Measurements from ENCODE around the gene FAM184A. TPM values are rescaled to one million over a fixed set of nuclear protein-coding genes. Genes with fewer than 3 reads are reported as not detected.
A peak's percentile ranks its signal among the peaks of the same experiment; 100 is the strongest.

The FAM184A gene
- total RNA-seq, 2 donors from 2014 or later = 205 to 216 TPM

- peaks cover 37% of the 10 kb centered on the region for H3K36me3 ChIP-seq (ENCODE audit: control insufficient read depth, insufficient read depth, low read length)
- H3K27ac ChIP-seq (ENCODE audit: low read depth, low read length) = no peak overlapping the region
- Mint-ChIP-seq H3K27ac (peak overlapping the region; percentile 42), H3K27me3 (ENCODE audit: insufficient read depth) (no peaks in the 10 kb centered on the region), H3K36me3 (ENCODE audit: low read depth) (peaks cover 18% of the 10 kb centered on the region), H3K4me3 (no peak overlapping the region), H3K9me3 (no peaks in the 10 kb centered on the region), H3K4me1 (peaks cover 71% of the 10 kb centered on the region)
- 94% methylated on average over 1 of the region's 1 CpG; no CpG with 5 or more reads in 1 of the 2 experiments for WGBS, 2 experiments (ENCODE audit: insufficient coverage in 1 of 2, insufficient read length in 1 of 2)
- no peak overlapping the region for H3K4me3 ChIP-seq (ENCODE audit: low read length)
- no peak overlapping the region for H3K9ac ChIP-seq (ENCODE audit: extremely low read depth, low read length, poor library complexity, severe bottlenecking)
- DNase-seq = no peak
- H3K4me1 ChIP-seq (ENCODE audit: control insufficient read depth, insufficient read depth, low read length) = peaks cover 29% of the 10 kb centered on the region
- H3K27me3 ChIP-seq (ENCODE audit: control insufficient read depth, insufficient read depth, low read length, poor library complexity, severe bottlenecking) = no peaks in the 10 kb centered on the region
- TF ChIP-seq CTCF (conservative IDR thresholded peaks at IDR 0.05) = no peak
- no peaks in the 10 kb centered on the region for H3K9me3 ChIP-seq (ENCODE audit: control insufficient read depth, low read length)
Observed at GRCh38 chr6:119043265-119043664, 35.2 kb downstream of the FAM184A start.

- H3K27ac Mint-ChIP-seq = peak overlapping the region; percentile 65
- peaks cover 37% of the 10 kb centered on the region for H3K4me1 ChIP-seq (ENCODE audit: control insufficient read depth, insufficient read depth, low read length)
- 76 to 98% methylated on average over 5 to 6 of the region's 6 CpGs for WGBS, 2 experiments (ENCODE audit: insufficient coverage in 1 of 2, insufficient read length in 1 of 2)
- H3K9me3 Mint-ChIP-seq = no peaks in the 10 kb centered on the region
- peaks cover 12% of the 10 kb centered on the region for H3K36me3 Mint-ChIP-seq (ENCODE audit: low read depth)
- no peaks in the 10 kb centered on the region for H3K27me3 ChIP-seq (ENCODE audit: control insufficient read depth, insufficient read depth, low read length, poor library complexity, severe bottlenecking)
- no peaks in the 10 kb centered on the region for H3K9me3 ChIP-seq (ENCODE audit: control insufficient read depth, low read length)
- TF ChIP-seq CTCF (conservative IDR thresholded peaks at IDR 0.05) = no peak
- peaks cover 85% of the 10 kb centered on the region for H3K4me1 Mint-ChIP-seq
- no peak overlapping the region for H3K9ac ChIP-seq (ENCODE audit: extremely low read depth, low read length, poor library complexity, severe bottlenecking)
- no peaks in the 10 kb centered on the region for H3K27me3 Mint-ChIP-seq (ENCODE audit: insufficient read depth)
- H3K4me3 Mint-ChIP-seq = no peak overlapping the region
- H3K4me3 ChIP-seq (ENCODE audit: low read length) = no peak overlapping the region
- DNase-seq = no peak
- H3K27ac ChIP-seq (ENCODE audit: low read depth, low read length) = no peak overlapping the region
- H3K36me3 ChIP-seq (ENCODE audit: control insufficient read depth, insufficient read depth, low read length) = peaks cover 46% of the 10 kb centered on the region
Observed at GRCh38 chr6:119040636-119041035, 37.8 kb downstream of the FAM184A start.

- Histone ChIP-seq H3K27ac (ENCODE audit: low read depth, low read length) (no peak overlapping the region), H3K4me3 (ENCODE audit: low read length) (no peak overlapping the region), H3K27me3 (ENCODE audit: control insufficient read depth, insufficient read depth, low read length, poor library complexity, severe bottlenecking) (no peaks in the 10 kb centered on the region), H3K36me3 (ENCODE audit: control insufficient read depth, insufficient read depth, low read length) (peaks cover 46% of the 10 kb centered on the region), H3K9me3 (ENCODE audit: control insufficient read depth, low read length) (no peaks in the 10 kb centered on the region), H3K4me1 (ENCODE audit: control insufficient read depth, insufficient read depth, low read length) (peaks cover 34% of the 10 kb centered on the region), H3K9ac (ENCODE audit: extremely low read depth, low read length, poor library complexity, severe bottlenecking) (no peak overlapping the region)
- Mint-ChIP-seq H3K9me3 (no peaks in the 10 kb centered on the region), H3K27me3 (ENCODE audit: insufficient read depth) (no peaks in the 10 kb centered on the region), H3K27ac (peak overlapping the region; percentile 74), H3K4me3 (no peak overlapping the region), H3K36me3 (ENCODE audit: low read depth) (peaks cover 12% of the 10 kb centered on the region), H3K4me1 (peaks cover 86% of the 10 kb centered on the region)
- DNase-seq = no peak
- TF ChIP-seq CTCF (conservative IDR thresholded peaks at IDR 0.05) = no peak
- 93 to 100% methylated on average over 8 of the region's 8 CpGs for WGBS, 2 experiments (ENCODE audit: insufficient coverage in 1 of 2, insufficient read length in 1 of 2)
Observed at GRCh38 chr6:119040229-119040628, 38.2 kb downstream of the FAM184A start.

Data from endodermal cell (in vitro differentiated cells).